MM.1S (cell line): Measurements from ENCODE around the gene OR2F1.

Source experiments
- DNase-seq: peaks from one replicate; pipeline ENCODE4 v3.0.0-alpha.2; 2015
- H2AFZ ChIP-seq: fragments of 300-600 bp; sonication (generic); 2 replicates; pipeline ENCODE4 v1.6.0; 2016; ENCODE audit warnings: antibody characterized with exemption, low read length
- H3F3A ChIP-seq: fragments of 300-600 bp; sonication (generic); 2 replicates; pipeline ENCODE4 v1.6.1; 2016; ENCODE audit warnings: mild to moderate bottlenecking, antibody characterized with exemption, low read length, moderate library complexity, mixed read lengths; ENCODE audit not compliant: insufficient read depth
- H3K27ac ChIP-seq: fragments of 300-600 bp; sonication (generic); 2 replicates; pipeline ENCODE4 v1.5.1; 2016; ENCODE audit warnings: mild to moderate bottlenecking, low read length
- H3K27me3 ChIP-seq: fragments of 300-600 bp; sonication (generic); replicated peaks from 2 replicates; pipeline ENCODE4 v1.6.0; 2016; ENCODE audit warnings: low read length; ENCODE audit not compliant: insufficient read depth
- H3K36me3 ChIP-seq: fragments of 300-600 bp; sonication (generic); replicated peaks from 2 replicates; pipeline ENCODE4 v1.6.1; 2016; ENCODE audit warnings: mild to moderate bottlenecking, low read length, mixed read lengths; ENCODE audit not compliant: insufficient read depth
- H3K4me1 ChIP-seq: fragments of 300-600 bp; sonication (generic); 2 replicates; pipeline ENCODE4 v1.6.1; 2016; ENCODE audit warnings: low read length, mixed read lengths
- H3K4me2 ChIP-seq: fragments of 300-600 bp; sonication (generic); 2 replicates; pipeline ENCODE4 v1.6.0; 2016; ENCODE audit warnings: low read depth, low read length
- H3K4me3 ChIP-seq: fragments of 300-600 bp; sonication (generic); 2 replicates; pipeline ENCODE4 v1.5.1; 2016; ENCODE audit warnings: low read length, mixed read lengths
- H3K79me2 ChIP-seq: fragments of 300-600 bp; sonication (generic); 2 replicates; pipeline ENCODE4 v1.6.1; 2016; ENCODE audit warnings: mixed run types, low read length, mixed read lengths
- H3K9ac ChIP-seq: fragments of 300-600 bp; sonication (generic); 2 replicates; pipeline ENCODE4 v1.6.1; 2016; ENCODE audit warnings: low read length, mixed read lengths
- H3K9me2 ChIP-seq: fragments of 300-600 bp; sonication (generic); replicated peaks from 2 replicates; pipeline ENCODE4 v1.6.1; 2016; ENCODE audit warnings: mild to moderate bottlenecking, low read length, mixed read lengths; ENCODE audit not compliant: insufficient read depth
- H3K9me3 ChIP-seq: fragments of 300-600 bp; sonication (generic); replicated peaks from 2 replicates; pipeline ENCODE4 v1.6.1; 2016; ENCODE audit warnings: mild to moderate bottlenecking, low read length, mixed read lengths; ENCODE audit not compliant: insufficient read depth
- H4K20me1 ChIP-seq: fragments of 300-600 bp; sonication (generic); 2 replicates; pipeline ENCODE4 v1.6.1; 2016; ENCODE audit warnings: mild to moderate bottlenecking, low read length, moderate library complexity, mixed read lengths; ENCODE audit not compliant: insufficient read depth
- EZH2 ChIP-seq: fragments of 300-600 bp; sonication (generic); optimal IDR thresholded peaks from 2 replicates; pipeline ENCODE3; 2017; ENCODE audit warnings: low read depth, mild to moderate bottlenecking, antibody characterized with exemption, low read length, mixed read lengths
- EZH2phosphoT487 ChIP-seq: fragments of 300-600 bp; sonication (generic); IDR thresholded peaks from 2 replicates; pipeline ENCODE4 v1.6.1; 2018; ENCODE audit warnings: antibody characterized with exemption, low read length
- TF ChIP-seq, protein P1 (sequence below): fragments of 300-600 bp; sonication (generic); IDR thresholded peaks from 2 replicates; pipeline ENCODE4 v1.5.1; 2016; ENCODE audit warnings: antibody characterized with exemption, low read length, mixed read lengths

OR2F1 gene

DNA sequence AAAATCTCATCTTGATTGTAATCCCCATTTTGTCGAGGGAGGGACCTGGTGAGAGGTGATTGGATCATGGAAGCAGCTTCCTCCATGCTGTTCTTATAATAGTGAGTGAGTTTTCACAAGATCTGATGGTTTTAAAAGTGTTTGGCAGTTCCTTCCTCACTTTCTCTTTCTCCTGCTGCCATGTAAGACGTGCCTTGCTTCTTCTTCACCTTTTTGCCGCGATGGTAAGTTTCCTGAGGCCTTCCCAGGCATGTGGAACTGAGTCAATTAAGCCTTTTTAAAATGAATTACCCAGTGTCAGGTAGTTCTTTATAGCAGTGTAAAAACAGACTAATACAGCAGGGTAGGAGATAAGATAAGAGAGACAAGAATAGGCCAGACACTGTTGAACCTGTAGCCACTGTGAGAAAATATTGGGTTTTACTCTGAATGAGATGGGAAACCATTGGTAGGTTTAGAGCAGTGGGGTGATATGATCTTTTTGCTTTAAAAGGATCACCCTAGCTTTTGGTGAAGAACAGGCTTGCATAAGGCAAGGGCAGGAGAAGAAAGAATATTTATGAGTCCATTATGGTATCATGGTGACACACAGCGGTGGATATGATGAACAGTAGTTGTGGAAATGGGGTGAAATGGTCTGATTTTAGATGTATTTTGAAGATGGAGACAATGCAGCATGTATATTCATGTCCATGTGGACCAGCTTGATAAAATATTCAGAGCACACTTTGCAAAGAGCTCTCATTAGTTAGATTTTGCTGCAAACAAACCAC is 57.0 kb downstream of the OR2F1 start:
- H3F3A ChIP-seq: no peaks in the 10 kb centered on the region
- no peaks in the 10 kb centered on the region for H3K9me2 ChIP-seq
- H3K27me3 ChIP-seq: no peaks in the 10 kb centered on the region
- no peak for TF ChIP-seq EZH2phosphoT487
- no peak for TF ChIP-seq EZH2
- TF ChIP-seq, protein P1, sequence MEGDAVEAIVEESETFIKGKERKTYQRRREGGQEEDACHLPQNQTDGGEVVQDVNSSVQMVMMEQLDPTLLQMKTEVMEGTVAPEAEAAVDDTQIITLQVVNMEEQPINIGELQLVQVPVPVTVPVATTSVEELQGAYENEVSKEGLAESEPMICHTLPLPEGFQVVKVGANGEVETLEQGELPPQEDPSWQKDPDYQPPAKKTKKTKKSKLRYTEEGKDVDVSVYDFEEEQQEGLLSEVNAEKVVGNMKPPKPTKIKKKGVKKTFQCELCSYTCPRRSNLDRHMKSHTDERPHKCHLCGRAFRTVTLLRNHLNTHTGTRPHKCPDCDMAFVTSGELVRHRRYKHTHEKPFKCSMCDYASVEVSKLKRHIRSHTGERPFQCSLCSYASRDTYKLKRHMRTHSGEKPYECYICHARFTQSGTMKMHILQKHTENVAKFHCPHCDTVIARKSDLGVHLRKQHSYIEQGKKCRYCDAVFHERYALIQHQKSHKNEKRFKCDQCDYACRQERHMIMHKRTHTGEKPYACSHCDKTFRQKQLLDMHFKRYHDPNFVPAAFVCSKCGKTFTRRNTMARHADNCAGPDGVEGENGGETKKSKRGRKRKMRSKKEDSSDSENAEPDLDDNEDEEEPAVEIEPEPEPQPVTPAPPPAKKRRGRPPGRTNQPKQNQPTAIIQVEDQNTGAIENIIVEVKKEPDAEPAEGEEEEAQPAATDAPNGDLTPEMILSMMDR: no peak
- no peak for DNase-seq
- no peak overlapping the region for H3K4me3 ChIP-seq
- no peak overlapping the region for H2AFZ ChIP-seq
- H4K20me1 ChIP-seq: no peaks in the 10 kb centered on the region
- H3K9me3 ChIP-seq: no peaks in the 10 kb centered on the region
- no peaks in the 10 kb centered on the region for H3K4me1 ChIP-seq
- H3K4me2 ChIP-seq: no peak overlapping the region
- no peak overlapping the region for H3K27ac ChIP-seq
- no peaks in the 10 kb centered on the region for H3K79me2 ChIP-seq
- H3K9ac ChIP-seq: no peak overlapping the region
- no peaks in the 10 kb centered on the region for H3K36me3 ChIP-seq
